GM20431 (cell line): ENCODE measurements around the gene EIF1B.

ENCODE experiments used
- in situ Hi-C: fragments of 300-500 bp; cut with MseI, MboI; formaldehyde crosslinking; loops from one replicate; pipeline ENCODE4 v1.15.0; 2020; ENCODE audit warnings: low sequenced_read_pairs; ENCODE audit not compliant: unreplicated experiment

Gene EIF1B

DNA sequence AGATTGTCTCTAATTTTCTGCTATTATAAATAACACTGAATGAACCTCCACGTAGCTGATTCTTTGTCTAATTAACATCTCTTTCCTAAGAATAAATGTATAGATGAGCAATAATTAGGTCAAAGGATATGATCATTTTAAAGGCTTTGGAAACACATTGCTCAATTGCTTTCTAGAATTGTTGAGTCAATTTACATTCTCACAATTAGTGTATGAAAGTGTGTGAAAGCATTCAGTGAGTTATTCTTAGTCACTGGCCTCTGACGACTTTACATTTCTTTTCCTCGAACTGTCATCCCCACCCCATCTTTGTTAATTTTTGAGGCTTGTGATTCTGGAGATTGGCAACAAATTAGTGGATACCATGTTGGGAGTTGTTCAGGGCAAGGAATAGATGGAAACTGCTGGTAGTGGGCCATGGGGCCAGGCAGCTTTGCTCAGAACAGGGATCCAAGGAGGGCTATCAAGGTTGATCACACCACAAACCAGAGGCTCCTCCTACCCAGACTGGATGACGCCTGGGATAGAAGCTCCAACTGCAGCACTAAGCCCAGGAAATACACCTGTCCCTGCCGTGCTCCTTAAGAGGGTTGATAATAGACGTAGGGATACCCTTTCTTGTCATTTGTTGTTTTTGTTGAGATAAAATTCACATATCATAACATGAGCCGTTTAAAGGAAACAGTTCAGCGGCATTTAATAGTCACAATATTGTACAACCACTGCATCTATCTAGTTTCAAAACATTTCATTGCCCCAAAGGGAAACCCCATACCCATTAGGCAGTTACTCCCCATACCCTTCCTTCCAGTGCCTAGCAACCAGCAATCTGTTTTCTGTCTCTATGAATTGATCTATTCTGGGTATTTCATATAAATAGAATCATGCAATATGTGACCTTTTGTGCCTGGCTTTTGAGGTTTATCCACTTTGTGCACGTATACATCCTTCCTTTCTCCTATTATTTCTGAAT lies 27.9 kb downstream of the EIF1B start:
- in situ Hi-C loops = loop anchor here (25.0 kb wide), 2 partner anchors 225 to 1550 kb away; no protein-coding TSS in a partner anchor

DNA sequence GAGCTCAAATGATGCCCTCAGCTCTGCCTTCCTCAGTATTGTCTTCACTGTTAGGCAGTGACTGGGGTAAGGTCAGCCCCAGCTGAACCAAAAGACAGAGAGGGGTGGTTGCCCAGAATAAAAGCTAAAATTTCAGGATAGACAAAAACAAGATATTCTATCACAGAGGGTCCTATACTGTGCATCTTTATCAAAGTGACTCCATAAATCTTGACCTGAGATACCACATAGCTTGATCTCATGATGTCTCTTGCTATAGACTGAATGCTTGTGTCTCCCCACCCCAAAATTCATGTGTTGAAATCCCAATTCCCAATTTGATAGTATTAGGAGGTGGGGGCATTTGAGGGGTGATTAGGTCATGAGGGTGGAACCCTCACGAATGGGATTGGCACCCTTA lies 30.4 kb downstream of the EIF1B start:
- in situ Hi-C loops = loop anchor here (25.0 kb wide), 2 partner anchors 222 to 1547 kb away; no protein-coding TSS in a partner anchor

DNA sequence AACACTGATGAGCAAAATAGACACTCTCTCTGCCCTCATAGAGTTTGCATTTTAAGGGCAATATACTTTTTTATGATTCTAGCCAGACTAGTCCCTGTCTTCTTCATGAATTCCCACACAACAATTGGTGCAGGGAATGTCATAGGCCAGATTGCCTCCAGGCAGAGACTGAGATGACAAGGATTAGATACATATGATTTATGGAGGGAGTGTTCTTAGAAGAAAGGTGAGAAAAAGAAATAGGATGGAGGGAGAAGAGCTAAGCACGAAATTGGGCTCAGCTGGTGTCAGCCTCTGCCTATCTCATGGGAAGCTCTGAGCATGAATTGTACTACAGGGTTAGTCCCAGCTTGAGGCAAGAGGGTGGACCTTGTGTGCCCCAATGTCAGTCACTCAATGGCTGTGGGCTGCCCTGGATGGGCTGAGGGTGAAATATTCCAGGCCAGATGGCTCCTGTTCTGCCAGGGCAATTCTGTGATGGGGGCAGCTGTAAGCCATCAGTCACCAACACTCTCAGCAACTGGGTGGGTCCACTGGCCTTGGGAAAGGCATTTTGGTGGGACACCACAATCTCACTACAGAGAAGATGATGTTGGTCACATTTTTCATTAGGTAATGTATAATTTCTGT lies 31.1 kb downstream of the EIF1B start:
- in situ Hi-C loops = loop anchor here (25.0 kb wide), 2 partner anchors 222 to 1547 kb away; no protein-coding TSS in a partner anchor

DNA sequence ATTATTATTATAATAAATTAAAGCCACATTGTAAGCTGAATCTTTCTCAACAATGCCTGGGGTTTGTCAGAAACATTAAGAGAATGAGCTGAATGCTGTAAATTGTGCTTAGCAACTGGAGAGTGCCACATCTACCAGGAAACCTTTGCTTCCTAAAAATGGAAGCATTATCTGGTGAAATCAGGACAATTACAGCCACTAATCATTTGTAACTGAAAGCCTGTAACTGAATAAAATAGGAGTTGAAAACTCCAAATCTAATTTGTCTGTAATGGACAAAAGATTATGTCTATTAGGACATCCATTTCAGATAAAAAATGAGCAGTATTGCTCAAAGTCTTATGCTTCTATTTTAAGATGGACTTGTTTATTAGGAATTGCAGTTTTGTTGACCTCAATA lies 32.2 kb downstream of the EIF1B start:
- in situ Hi-C loops = loop anchor here (25.0 kb wide), 2 partner anchors 221 to 1546 kb away; no protein-coding TSS in a partner anchor

DNA sequence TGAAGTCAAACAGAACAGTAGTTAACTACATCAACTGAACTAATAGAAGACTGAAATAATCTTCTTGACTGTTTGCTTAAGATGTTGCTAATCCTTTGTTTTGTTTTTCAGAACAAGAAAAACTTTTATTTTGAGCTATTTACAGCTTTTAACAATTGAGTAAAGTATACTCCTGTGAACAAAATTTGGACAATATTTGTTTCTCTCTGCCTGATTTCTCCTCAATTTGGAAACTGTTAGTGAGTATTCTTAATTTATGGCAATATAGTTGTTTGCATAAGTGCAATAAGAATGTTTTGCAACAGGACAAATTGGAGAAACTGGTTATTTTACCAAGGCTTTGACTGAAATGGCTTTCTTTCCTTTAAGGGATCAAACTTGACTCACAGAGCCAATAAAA lies 41.0 kb downstream of the EIF1B start:
- in situ Hi-C loops = no loop called here

DNA sequence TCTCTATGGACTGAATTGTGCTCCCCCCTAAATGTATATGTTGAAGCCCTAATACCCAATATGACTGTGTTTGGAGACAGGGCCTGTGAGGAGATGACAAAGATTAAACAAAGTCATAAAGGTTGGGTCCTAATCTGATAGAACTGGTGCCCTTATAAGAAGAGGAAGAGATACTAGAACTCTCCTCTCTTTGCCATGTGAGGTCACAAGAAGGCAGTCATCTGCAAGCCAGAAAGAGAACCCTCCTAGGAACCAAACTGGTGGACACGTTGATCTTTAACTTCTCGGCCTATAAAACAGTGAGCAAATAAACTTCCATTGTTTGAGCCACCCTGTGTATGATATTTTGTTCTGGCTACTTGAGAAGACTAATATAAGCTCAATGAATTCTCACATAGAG lies 45.9 kb downstream of the EIF1B start:
- in situ Hi-C loops = no loop called here

DNA sequence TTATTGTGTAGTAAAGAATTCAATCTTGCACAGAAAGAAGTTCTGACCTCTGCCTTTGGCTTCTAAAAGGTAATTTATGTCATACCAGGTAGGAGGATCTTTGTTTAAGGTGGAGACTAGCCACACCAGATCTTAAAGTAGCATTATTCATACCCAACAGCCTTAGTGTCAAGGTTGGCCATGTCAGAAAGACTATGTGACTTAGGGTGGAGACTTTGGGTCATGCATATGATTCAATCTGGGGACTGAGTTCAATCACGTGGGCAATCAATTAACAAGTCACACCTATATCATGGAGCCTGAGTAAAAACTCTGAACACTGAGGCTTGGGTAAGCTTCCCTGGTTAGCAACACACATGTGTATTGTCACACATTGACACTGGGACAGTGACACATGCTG lies 48.9 kb downstream of the EIF1B start:
- in situ Hi-C loops = no loop called here
